ENCODE data around the gene SLC17A9. TPM values are rescaled to one million over a fixed set of nuclear protein-coding genes. Genes with fewer than 3 reads are reported as not detected.

SLC17A9 gene
- total RNA-seq, 1 donor from 2014 or later, result 3.9 TPM

DNA sequence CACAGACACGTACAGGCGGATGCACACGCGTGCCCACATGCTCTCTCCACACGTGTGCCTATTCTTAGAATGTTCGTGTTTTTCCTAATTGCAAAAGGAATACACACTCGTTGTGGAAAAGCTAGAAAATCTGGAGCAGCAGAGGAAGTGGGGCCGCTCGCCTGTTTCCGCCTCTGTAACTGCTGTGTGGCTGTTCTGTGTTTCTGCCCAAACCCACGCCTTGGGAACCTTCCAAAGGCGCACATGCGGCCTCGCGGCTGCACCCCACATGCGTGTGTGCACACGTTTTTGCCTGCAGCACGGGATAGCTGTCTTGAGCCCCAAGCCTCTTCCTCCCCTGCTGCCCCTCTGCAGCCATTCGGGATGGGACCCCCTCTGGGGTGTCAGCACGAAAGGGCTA lies 12.2 kb downstream of the SLC17A9 start:
- Mint-ChIP-seq H3K36me3 (no peaks in the 10 kb centered on the region), H3K9me3 (no peaks in the 10 kb centered on the region), H3K27ac (no peak overlapping the region), H3K4me1 (ENCODE audit: unreplicated experiment) (no peaks in the 10 kb centered on the region), H3K27me3 (peaks cover 5% of the 10 kb centered on the region), H3K4me3 (no peak overlapping the region)
- TF ChIP-seq, protein P1, sequence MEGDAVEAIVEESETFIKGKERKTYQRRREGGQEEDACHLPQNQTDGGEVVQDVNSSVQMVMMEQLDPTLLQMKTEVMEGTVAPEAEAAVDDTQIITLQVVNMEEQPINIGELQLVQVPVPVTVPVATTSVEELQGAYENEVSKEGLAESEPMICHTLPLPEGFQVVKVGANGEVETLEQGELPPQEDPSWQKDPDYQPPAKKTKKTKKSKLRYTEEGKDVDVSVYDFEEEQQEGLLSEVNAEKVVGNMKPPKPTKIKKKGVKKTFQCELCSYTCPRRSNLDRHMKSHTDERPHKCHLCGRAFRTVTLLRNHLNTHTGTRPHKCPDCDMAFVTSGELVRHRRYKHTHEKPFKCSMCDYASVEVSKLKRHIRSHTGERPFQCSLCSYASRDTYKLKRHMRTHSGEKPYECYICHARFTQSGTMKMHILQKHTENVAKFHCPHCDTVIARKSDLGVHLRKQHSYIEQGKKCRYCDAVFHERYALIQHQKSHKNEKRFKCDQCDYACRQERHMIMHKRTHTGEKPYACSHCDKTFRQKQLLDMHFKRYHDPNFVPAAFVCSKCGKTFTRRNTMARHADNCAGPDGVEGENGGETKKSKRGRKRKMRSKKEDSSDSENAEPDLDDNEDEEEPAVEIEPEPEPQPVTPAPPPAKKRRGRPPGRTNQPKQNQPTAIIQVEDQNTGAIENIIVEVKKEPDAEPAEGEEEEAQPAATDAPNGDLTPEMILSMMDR (conservative IDR thresholded peaks at IDR 0.05), result no peak
- DNase-seq (ENCODE audit: extremely low spot score, unreplicated experiment), result no peak

GRCh38 chr20:62965363-62965771 lies 12.9 kb downstream of the SLC17A9 start:
- H3K9me3 Mint-ChIP-seq, result no peaks in the 10 kb centered on the region
- no peak overlapping the region for H3K4me3 Mint-ChIP-seq
- no peaks in the 10 kb centered on the region for H3K4me1 Mint-ChIP-seq (ENCODE audit: unreplicated experiment)
- peaks cover 8% of the 10 kb centered on the region for H3K27me3 Mint-ChIP-seq
- no peak overlapping the region for H3K27ac Mint-ChIP-seq
- no peaks in the 10 kb centered on the region for H3K36me3 Mint-ChIP-seq
- TF ChIP-seq, protein P1 (conservative IDR thresholded peaks at IDR 0.05), result peak; percentile 26
- no peak for DNase-seq (ENCODE audit: extremely low spot score, unreplicated experiment)

DNA sequence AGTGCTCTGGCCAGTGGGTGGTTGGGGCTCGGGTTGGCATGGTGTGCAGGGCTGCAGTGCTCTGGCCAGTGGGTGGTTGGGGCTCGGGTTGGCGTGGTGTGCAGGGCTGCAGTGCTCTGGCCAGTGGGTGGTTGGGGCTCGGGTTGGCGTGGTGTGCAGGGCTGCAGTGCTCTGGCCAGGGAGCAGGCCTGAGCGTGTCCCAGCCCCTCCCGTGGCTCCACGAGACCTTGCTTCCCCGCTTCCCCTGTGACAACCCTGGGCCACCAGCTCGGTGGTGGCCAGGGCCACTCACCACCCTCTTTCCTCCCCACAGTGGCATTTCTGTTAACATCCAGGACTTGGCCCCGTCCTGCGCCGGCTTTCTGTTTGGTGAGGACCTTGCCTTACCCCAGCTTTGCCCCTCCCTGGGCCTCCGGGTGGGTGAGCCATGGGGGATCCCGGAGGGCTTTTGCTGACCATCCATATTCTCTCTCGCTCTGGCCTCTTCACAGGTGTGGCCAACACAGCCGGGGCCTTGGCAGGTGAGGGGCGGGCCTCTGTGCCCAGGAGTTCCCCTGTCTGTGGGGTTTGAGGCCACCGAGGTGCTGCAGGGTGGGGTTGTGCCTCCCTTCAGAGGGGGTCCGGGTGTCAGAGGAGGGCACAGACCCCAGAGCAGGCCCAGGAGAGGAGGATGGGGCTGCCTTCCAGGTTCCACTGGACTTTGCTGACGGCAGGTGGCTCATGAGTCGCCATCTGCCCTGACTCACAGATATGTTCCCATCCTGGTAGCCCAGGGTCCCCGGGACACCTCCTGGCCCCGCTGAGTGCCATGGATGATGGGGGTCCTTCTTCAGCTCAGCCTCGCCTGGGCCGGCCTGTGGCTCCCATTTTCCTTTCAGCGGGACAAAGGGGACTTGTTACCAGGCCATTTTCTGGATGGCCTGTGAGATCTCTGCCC lies 14.0 kb downstream of the SLC17A9 start:
- Mint-ChIP-seq H3K27me3 (peaks cover 11% of the 10 kb centered on the region), H3K4me1 (ENCODE audit: unreplicated experiment) (no peaks in the 10 kb centered on the region), H3K9me3 (no peaks in the 10 kb centered on the region), H3K27ac (no peak overlapping the region), H3K36me3 (no peaks in the 10 kb centered on the region), H3K4me3 (no peak overlapping the region)
- TF ChIP-seq, protein P1 (conservative IDR thresholded peaks at IDR 0.05), result no peak
- no peak for DNase-seq (ENCODE audit: extremely low spot score, unreplicated experiment)

DNA sequence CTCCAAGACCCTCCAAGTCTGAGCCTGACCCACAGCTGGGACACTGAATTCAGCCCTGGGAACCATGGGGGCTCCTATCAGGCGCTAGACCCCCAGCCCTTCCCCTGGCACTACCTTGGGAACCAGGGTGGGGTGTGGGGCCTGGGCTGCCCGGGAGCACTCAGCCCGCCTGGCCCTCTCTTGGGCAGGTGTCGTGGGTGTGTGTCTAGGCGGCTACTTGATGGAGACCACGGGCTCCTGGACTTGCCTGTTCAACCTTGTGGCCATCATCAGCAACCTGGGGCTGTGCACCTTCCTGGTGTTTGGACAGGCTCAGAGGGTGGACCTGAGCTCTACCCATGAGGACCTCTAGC lies 14.6 kb downstream of the SLC17A9 start:
- Mint-ChIP-seq H3K4me1 (ENCODE audit: unreplicated experiment) (no peaks in the 10 kb centered on the region), H3K27me3 (peaks cover 18% of the 10 kb centered on the region), H3K27ac (no peak overlapping the region), H3K9me3 (no peaks in the 10 kb centered on the region), H3K4me3 (no peak overlapping the region), H3K36me3 (no peaks in the 10 kb centered on the region)
- TF ChIP-seq, protein P1 (conservative IDR thresholded peaks at IDR 0.05), result no peak
- DNase-seq (ENCODE audit: extremely low spot score, unreplicated experiment), result no peak

- Mint-ChIP-seq H3K27me3 (peaks cover 24% of the 10 kb centered on the region), H3K27ac (no peak overlapping the region), H3K4me3 (no peak overlapping the region), H3K9me3 (no peaks in the 10 kb centered on the region), H3K4me1 (ENCODE audit: unreplicated experiment) (no peaks in the 10 kb centered on the region), H3K36me3 (no peaks in the 10 kb centered on the region)
- TF ChIP-seq, protein P1 (conservative IDR thresholded peaks at IDR 0.05), result no peak
- no peak for DNase-seq (ENCODE audit: extremely low spot score, unreplicated experiment)
These were observed 15.3 kb downstream of the SLC17A9 start for GRCh38 chr20:62967628-62968351.
